Neural crest cell (in vitro differentiated cells): Measurements from ENCODE around the gene CTBP1. TPM values are rescaled to one million over a fixed set of nuclear protein-coding genes. Genes with fewer than 3 reads are reported as not detected.

Source experiments
- DNase-seq: peaks from one replicate; pipeline ENCODE4 v3.0.0; 2021; ENCODE audit warnings: low read depth, mixed read lengths, low spot score
- H3K27ac Mint-ChIP-seq: one replicate; pipeline ENCODE4 v1.8.0; 2021; ENCODE audit warnings: mild to moderate bottlenecking, mixed read lengths; ENCODE audit not compliant: unreplicated experiment
- H3K27me3 Mint-ChIP-seq: 2 replicates; pipeline ENCODE4 v1.8.0; 2021; ENCODE audit warnings: low read depth, mild to moderate bottlenecking, mixed read lengths
- H3K36me3 Mint-ChIP-seq: 2 replicates; pipeline ENCODE4 v1.8.0; 2021; ENCODE audit warnings: low read depth, mild to moderate bottlenecking, mixed read lengths
- H3K4me1 Mint-ChIP-seq: 2 replicates; pipeline ENCODE4 v1.8.0; 2021; ENCODE audit warnings: mixed read lengths
- H3K4me3 Mint-ChIP-seq: one replicate; pipeline ENCODE4 v1.8.0; 2021; ENCODE audit warnings: mild to moderate bottlenecking, mixed read lengths
- H3K9me3 Mint-ChIP-seq: 2 replicates; pipeline ENCODE4 v1.8.0; 2021; ENCODE audit warnings: mixed read lengths
- total RNA-seq: library from RNA; stranded (reverse); gene quantifications from 2 replicates; pipeline ENCODE4 v1.2.1, GENCODE V29; 2021
- TF ChIP-seq, protein P1 (sequence below): fragments of 200-600 bp; sonication (generic); conservative IDR thresholded peaks from 2 replicates; pipeline ENCODE4 v1.5.0; 2021; ENCODE audit warnings: antibody characterized with exemption, mild to moderate bottlenecking

Gene CTBP1
- total RNA-seq, 1 donor from 2014 or later = 219 TPM

DNA sequence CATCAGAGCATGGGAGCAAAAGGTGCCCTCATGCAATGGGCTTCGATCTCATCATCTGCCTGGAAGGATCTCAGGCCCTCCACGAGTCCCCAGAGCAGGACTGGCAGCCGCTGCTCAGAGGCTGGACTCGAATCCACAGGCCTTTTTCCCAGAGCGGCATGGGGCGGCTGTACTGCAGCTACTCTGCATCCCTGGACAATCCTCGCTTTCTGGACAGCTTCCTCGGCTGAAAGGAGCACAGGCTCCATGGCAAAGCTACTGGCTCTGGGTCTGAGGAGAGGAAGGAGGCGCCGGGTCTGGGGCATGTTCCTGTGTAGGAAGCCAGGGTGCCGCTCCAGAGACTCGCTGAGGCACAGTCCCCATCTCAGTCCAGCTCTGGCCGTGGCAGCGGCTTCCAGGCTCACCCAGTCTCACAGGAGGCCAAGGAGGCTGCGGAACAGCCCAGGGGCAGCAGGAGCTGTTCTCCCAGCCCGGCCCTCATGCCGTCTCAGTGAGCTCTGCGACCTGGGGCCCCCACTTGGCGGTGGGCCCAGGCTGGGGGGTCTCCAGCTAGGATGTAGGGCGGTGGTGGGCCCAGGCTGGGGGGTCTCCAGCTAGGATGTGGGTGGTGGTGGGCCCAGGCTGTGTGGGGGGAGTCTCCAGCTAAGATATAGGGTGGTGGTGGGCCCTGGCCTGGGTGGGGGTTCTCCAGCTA is 73.8 kb downstream of the CTBP1 start:
- Mint-ChIP-seq H3K4me1 (peaks cover 5% of the 10 kb centered on the region), H3K9me3 (peaks cover 3% of the 10 kb centered on the region), H3K36me3 (no peaks in the 10 kb centered on the region), H3K27ac (no peak overlapping the region), H3K4me3 (no peak overlapping the region), H3K27me3 (peaks cover 60% of the 10 kb centered on the region)
- DNase-seq = no peak
- TF ChIP-seq, protein P1, sequence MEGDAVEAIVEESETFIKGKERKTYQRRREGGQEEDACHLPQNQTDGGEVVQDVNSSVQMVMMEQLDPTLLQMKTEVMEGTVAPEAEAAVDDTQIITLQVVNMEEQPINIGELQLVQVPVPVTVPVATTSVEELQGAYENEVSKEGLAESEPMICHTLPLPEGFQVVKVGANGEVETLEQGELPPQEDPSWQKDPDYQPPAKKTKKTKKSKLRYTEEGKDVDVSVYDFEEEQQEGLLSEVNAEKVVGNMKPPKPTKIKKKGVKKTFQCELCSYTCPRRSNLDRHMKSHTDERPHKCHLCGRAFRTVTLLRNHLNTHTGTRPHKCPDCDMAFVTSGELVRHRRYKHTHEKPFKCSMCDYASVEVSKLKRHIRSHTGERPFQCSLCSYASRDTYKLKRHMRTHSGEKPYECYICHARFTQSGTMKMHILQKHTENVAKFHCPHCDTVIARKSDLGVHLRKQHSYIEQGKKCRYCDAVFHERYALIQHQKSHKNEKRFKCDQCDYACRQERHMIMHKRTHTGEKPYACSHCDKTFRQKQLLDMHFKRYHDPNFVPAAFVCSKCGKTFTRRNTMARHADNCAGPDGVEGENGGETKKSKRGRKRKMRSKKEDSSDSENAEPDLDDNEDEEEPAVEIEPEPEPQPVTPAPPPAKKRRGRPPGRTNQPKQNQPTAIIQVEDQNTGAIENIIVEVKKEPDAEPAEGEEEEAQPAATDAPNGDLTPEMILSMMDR = no peak

DNA sequence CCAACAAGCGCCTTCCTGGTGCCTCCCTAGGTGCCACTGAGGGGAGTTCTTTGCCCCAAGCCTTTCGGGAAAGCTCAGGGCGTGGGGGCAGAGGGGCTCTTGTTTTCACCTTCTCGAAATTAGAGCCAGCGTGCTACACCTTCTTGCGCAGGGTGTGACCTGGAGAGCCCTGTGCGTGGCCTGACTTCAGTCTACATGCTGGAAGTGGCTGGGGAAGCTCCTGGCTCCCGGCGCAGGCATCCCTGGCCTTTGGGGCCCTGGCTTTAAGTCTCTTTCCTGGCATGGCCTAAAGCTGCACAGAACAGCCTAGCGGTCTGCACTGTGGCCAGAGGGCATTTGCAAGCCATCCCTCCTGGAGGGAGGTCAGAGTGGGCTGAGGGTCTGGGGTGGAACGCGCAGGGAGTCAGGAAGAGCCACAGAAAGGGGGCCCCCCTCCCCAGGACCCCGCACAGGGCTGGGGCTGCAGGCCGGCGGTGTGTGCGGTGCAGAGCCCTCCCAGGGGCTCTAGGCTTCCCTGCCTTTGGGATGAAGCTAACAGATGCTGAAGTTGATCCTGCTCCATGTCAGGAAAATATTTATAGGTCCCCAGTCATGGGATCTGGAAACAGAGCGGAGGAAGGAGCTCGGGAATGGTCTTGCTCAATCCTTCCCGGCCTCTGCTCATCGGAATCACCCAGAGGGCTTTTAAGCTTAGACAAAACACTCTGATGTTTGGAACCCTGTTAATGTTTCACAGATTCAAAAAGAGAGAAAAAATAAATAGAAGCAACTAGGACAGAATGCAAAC is 75.8 kb downstream of the CTBP1 start:
- Mint-ChIP-seq H3K27ac (no peak overlapping the region), H3K4me1 (peaks cover 5% of the 10 kb centered on the region), H3K36me3 (no peaks in the 10 kb centered on the region), H3K4me3 (peak overlapping the region; percentile 15), H3K27me3 (peaks cover 69% of the 10 kb centered on the region), H3K9me3 (no peaks in the 10 kb centered on the region)
- no peak for DNase-seq
- TF ChIP-seq, protein P1 = no peak

DNA sequence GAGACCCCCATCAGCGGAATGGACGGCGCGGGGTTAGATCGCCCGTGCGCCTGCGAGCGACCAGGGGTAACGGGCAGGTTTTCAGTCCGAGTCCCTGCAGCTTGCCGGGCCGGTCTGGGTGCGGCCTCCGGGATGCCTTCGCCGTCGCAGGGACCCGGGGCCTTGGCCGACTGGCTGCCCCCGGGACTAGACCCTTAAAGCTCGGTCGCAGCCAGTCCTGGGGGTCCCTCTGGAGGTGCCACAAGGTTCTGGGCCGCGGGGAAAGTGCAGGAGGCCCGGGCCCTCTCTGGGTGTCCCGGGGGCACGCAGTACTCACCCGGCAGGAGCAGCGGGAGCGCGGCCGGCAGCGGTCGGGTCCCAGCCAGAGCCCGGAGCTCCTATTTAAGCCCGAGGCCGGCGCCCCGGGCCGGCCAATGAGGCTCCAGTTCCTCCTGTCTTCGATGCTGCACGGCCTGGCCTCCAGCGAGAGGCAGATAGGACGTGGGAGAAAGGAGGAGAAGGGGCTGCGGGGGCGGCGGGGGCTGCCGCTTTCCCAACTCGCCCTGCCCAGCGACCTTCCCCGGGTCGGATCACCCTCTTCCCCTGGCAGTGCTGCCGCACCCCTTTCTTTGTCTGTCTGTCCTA is 76.6 kb downstream of the CTBP1 start, which contains the start of gene SPON2:
SPON2 (minus strand) TSS at position 356 of the 624 bp plus-strand sequence.
- H3K9me3 Mint-ChIP-seq = no peaks in the 10 kb centered on the region
- no peaks in the 10 kb centered on the region for H3K36me3 Mint-ChIP-seq
- TF ChIP-seq, protein P1 = no peak
- peak within 1 kb of the TSS; percentile 44 for H3K4me3 Mint-ChIP-seq
- H3K27ac Mint-ChIP-seq = no peak within 1 kb of the TSS
- no peak for DNase-seq
- H3K4me1 Mint-ChIP-seq = peaks cover 9% of the 10 kb centered on the region
- peaks cover 77% of the 10 kb centered on the region for H3K27me3 Mint-ChIP-seq

DNA sequence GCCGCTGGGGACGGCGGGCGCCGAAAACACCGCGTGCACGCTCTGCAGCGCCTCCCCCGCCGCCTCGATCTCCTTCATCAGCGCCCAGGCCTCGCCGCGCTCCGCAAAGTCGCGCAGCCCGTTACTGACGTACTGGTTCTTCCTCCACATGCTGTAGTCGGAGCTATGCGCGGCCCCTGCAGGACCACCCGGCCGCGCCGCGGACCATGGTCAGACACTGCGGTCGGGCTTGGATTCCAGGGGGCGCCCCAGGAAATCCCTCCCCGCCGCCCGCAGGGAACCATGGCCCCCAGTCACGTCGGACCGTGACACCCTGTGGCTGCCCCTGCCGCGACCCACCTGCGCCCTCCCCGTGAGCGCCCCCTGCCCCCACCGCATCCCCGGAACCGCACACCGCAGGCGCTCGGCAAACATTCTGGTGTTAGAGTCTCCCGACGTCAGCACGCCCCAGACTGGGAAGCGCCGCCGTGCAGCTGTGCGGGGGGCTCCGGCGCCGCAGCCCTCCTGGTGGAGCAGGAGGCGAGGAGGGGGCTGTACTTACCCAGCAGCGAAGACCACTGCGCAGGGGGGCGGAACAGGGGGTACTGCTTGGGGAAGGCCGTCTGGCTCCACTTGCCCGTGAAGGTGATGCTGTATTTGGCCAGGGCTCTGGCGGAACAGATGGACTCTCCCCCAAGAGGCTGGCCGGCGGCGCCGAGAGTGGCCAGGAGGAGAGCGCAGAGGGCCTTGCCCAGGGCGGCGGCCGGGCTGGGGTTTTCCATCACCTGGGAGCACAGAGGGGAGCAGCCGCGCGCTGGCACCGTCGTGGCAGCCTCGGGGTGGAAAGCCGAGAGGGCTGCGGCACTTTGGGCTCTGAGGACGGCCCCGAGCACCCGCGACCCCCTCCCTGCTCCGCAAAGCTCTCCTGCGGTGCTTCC is 77.4 kb downstream of the CTBP1 start:
- Mint-ChIP-seq H3K4me3 (peak overlapping the region; percentile 44), H3K4me1 (peaks cover 12% of the 10 kb centered on the region), H3K9me3 (no peaks in the 10 kb centered on the region), H3K36me3 (no peaks in the 10 kb centered on the region), H3K27me3 (peaks cover 75% of the 10 kb centered on the region), H3K27ac (no peak overlapping the region)
- no peak for DNase-seq
- TF ChIP-seq, protein P1 = no peak

DNA sequence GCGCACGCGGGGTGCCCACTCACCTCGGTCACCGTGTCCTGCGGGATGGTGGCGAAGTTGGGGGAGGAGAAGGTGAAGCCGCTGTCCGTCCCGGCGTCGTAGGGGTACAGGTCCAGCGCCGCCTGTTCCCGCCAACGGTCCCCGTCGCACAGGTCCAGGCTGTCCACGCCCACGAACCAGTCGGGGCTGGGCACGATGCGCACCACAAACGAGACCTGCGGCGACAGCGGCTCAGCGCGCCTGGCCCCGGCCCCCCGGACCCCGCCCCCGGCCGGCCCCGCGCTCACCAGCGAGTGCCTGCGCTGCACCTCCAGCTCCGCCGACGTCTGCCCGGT is 78.0 kb downstream of the CTBP1 start:
- peaks cover 71% of the 10 kb centered on the region for H3K27me3 Mint-ChIP-seq
- H3K4me3 Mint-ChIP-seq = no peak overlapping the region
- H3K9me3 Mint-ChIP-seq = no peaks in the 10 kb centered on the region
- no peak for DNase-seq
- H3K36me3 Mint-ChIP-seq = no peaks in the 10 kb centered on the region
- no peak overlapping the region for H3K27ac Mint-ChIP-seq
- peaks cover 12% of the 10 kb centered on the region for H3K4me1 Mint-ChIP-seq
- TF ChIP-seq, protein P1 = no peak
